HG03575 (cell line): ENCODE measurements around the gene PROSER3.

Experiments
- ATAC-seq: cut with Tn5 transposase; IDR thresholded peaks from one replicate; pipeline ENCODE4 v1.9.1; 2021; ENCODE audit not compliant: unreplicated experiment, insufficient number of reproducible peaks, low FRiP score; ENCODE audit errors: extremely low read depth

The PROSER3 gene

GRCh38 chr19:35757749-35758608, at the start of gene PROSER3:
Gene PROSER3, plus strand, starts transcription at chr19:35758176. Its CDS starts 40 bp downstream, at chr19:35758216.
- ATAC-seq = peak; percentile 67

DNA sequence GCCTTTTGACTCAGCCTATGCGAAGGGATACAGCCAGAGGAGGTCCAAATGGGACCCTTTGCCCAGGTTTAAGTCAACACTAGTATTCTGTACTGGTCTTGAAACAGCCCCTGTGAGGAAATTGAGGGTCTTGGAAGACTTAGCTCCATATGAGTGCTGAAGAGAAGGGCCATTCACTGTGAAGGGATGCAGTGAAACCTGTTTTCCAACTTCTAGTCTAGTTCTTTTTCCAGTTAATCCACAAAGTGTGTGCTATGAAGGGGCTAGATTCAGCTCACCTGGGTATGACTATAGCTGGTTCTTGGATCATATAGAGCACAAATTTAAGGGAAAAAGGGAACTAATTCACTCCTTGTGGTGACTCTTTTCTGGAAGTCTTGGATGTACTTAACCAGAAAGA, 49.6 kb upstream of the PROSER3 start:
- no peak for ATAC-seq

- no peak for ATAC-seq
These were observed 46.9 kb upstream of the PROSER3 start for GRCh38 chr19:35710784-35711723.

DNA sequence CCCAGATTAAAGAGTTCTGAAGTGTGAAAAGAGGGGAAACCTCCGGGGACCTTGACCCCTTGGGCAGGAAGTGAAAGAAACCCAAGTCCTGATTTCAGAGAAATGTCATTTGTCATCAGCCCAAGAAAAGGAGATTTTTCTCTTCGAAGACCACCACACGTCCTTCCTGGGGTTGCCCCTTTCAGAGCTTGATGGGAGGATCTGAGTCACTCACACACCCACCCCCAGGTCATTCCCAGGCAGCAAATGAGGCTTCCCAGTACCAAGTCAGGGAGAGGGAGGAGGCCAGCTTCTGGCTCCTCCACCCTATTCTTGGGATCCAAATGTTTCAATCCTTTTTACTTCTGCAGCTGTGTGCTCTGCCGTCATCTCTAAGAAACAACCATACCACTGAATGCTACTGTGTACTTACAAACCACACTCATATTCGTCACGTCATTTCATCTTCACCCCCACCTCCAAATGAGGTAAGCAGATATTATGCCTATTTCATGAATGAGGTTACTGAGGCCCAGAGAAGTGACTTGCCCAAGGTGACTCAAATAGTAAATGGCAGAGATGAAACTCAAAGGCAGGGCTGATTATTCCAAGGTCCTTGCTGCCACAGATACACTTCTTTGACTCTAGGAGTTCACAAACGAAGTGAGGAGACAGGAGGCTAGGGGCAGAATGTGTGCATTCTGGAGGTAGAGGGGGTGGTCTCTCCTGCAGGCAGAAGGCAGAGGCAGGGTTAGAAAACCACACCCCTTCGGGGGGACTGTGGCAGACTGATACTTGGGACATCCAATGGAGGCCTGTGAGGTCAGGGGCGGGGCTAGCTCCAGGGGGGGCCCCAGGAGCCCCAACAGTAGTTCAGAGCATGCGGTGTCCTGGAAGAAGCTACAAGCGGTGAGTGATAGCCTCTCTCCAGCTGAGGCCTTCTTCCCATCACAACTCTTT, 45.1 kb upstream of the PROSER3 start:
- no peak for ATAC-seq

GRCh38 chr19:35713506-35713850, 44.5 kb upstream of the PROSER3 start:
- ATAC-seq = no peak

GRCh38 chr19:35713904-35714495, 44.0 kb upstream of the PROSER3 start:
- ATAC-seq = no peak

- ATAC-seq = no peak
These were observed 43.2 kb upstream of the PROSER3 start for GRCh38 chr19:35714601-35715354.

GRCh38 chr19:35715355-35715809, 42.6 kb upstream of the PROSER3 start:
- ATAC-seq = no peak

GRCh38 chr19:35715981-35716800, 41.8 kb upstream of the PROSER3 start:
- no peak for ATAC-seq

DNA sequence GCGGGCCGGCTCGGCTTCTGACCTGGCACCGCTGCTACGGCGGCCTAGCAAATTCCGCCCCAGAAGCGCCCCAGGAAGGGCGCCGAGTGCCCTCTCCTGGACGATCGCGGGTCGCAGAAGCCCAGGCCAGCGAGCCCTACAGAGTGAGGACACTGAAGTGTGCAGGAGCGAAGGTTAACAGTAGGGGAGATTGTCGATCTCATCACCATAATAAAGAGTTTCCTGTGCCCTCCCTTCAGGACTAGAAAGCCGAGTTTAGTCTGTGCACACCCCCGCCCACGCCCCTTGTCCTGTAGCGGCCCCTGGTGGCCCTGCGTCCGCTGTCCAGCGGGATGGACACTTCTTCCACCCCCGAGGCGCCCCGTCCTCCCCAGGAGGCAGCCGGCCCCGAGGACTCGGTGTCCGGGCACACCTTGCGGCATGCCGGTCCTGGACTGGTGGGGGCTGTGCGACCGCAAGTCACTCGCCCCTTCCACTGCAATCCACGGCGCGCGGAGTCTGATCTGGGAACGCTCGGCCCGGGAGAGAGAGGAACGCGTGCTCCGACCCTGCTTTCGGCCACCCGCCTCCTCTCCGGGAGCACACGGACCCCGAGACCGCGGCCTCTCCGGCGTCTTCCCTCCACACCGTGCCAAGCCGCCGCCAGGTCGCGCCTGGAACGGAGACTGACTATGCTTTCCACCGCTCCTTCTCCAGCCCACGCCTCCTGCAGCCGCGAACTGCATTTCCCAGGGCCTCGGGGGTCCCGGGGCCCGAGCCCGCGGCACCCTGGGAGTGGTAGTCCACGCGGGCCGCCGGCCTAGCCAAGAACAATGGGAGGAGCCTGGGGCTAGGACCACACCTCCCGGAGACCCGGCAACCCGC, 40.9 kb upstream of the PROSER3 start:
- no peak for ATAC-seq

GRCh38 chr19:35717665-35718344, 40.2 kb upstream of the PROSER3 start, which contains the start of gene KMT2B:
Gene KMT2B, plus strand, starts transcription at chr19:35718003. Its CDS starts 16 bp downstream, at chr19:35718019.
- no peak for ATAC-seq

- no peak for ATAC-seq
These were observed 39.5 kb upstream of the PROSER3 start for GRCh38 chr19:35718345-35719041.

DNA sequence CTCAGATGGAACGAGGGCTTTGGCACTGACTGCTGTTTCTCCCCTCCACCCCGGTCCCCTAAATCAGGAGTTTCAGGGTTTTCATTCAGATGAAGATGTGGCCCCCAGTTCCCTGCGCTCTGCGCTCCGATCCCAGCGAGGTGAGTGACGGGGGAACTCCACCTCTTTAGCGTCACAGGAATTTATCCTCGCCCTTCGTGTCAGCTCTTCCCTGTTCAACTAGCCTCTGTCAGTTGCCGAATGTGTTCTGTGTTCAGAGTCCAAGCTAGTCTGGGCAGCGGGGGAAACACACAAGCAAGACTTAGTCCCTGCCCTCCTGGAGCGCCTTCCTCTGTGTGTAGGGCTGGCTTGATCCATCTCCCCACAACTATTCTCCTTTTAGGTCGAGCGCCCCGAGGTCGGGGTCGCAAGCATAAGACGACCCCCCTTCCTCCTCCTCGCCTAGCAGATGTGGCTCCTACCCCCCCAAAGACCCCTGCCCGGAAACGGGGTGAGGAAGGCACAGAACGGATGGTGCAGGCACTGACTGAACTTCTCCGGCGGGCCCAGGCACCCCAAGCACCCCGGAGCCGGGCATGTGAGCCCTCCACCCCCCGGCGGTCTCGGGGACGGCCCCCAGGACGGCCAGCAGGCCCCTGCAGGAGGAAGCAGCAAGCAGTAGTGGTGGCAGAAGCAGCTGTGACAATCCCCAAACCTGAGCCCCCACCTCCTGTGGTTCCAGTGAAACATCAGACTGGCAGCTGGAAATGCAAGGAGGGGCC, 38.4 kb upstream of the PROSER3 start:
- no peak for ATAC-seq

GRCh38 chr19:35720163-35720524, 37.8 kb upstream of the PROSER3 start:
- no peak for ATAC-seq
